GM18907 (cell line): Measurements from ENCODE around the gene SH3BP1.

ENCODE experiments used
- ATAC-seq: cut with Tn5 transposase; IDR thresholded peaks from one replicate; pipeline ENCODE4 v1.9.1; 2021; ENCODE audit warnings: mild to moderate bottlenecking, moderate library complexity; ENCODE audit not compliant: unreplicated experiment

The SH3BP1 gene

DNA sequence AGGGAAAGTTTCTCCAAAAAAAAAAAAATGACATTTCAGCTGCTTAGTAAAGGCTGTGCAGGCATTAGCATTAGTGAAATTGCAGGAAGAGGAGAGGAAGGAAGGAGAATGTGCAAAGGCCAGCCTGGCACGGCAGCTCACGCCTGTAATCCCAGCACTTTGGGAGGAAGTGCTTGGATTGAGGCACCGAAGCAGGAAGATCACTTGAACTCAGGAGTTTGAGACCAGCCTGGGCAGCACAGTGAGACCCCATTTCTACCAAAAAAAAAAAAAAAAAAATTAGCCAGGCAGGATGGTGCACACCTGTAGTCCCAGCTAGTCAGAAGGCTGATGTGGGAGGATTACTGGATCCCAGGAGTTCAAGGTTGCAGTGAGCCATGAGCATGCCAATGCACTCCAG lies 65.2 kb downstream of the SH3BP1 start:
- ATAC-seq = no peak

DNA sequence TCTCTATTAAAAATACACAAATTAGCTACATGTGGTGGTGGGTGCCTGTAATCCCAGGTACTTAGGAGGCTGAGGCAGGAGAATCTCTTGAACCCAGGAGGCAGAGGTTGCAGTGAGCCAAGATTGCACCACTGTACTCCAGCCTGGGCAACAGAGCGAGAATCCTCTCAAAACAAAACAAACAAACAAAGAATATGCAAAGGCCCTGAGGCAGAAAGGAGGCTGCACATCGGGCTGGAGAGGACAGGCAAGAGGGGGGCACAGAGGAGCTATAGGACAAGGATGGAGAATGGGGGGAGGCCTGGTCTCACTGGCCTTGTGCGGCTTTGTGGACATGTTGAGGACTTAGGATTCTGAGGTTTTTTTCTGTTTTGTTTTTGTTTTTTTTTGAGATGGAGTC lies 65.7 kb downstream of the SH3BP1 start:
- ATAC-seq = no peak
